HG03066 (cell line): ENCODE data around the gene OR2H2.

Source experiments
- ATAC-seq: cut with Tn5 transposase; IDR thresholded peaks from one replicate; pipeline ENCODE4 v1.9.1; 2021; ENCODE audit warnings: low read depth; ENCODE audit not compliant: unreplicated experiment

Gene OR2H2

GRCh38 chr6:29627755-29628418 lies 43.0 kb downstream of the OR2H2 start:
- no peak for ATAC-seq

GRCh38 chr6:29628419-29629281 lies 43.7 kb downstream of the OR2H2 start:
- no peak for ATAC-seq

- no peak for ATAC-seq
These were observed 44.6 kb downstream of the OR2H2 start for GRCh38 chr6:29629571-29629970.

- no peak for ATAC-seq
These were observed 45.4 kb downstream of the OR2H2 start for GRCh38 chr6:29630315-29630714.

- ATAC-seq = no peak
These were observed 46.4 kb downstream of the OR2H2 start for GRCh38 chr6:29631209-29631810.

GRCh38 chr6:29631860-29632731 lies 47.2 kb downstream of the OR2H2 start:
- ATAC-seq = no peak

- no peak for ATAC-seq
These were observed 48.0 kb downstream of the OR2H2 start, which contains the start of gene GABBR1 for GRCh38 chr6:29632789-29633533. GABBR1 (minus strand) TSS chr6:29633183; CDS start chr6:29632385, 798 bp downstream.

- no peak for ATAC-seq
These were observed 48.6 kb downstream of the OR2H2 start for GRCh38 chr6:29633534-29633905.

- no peak for ATAC-seq
These were observed 52.3 kb downstream of the OR2H2 start for GRCh38 chr6:29637247-29637646.
